ENCODE data around the gene NPDC1.
A peak's percentile ranks its signal among the peaks of the same experiment; 100 is the strongest.
"Not testable (repeated sequence)": the region's sequence is repeated elsewhere in the genome, so short reads cannot be mapped to it uniquely, and the experiment has no call there.

The NPDC1 gene

DNA sequence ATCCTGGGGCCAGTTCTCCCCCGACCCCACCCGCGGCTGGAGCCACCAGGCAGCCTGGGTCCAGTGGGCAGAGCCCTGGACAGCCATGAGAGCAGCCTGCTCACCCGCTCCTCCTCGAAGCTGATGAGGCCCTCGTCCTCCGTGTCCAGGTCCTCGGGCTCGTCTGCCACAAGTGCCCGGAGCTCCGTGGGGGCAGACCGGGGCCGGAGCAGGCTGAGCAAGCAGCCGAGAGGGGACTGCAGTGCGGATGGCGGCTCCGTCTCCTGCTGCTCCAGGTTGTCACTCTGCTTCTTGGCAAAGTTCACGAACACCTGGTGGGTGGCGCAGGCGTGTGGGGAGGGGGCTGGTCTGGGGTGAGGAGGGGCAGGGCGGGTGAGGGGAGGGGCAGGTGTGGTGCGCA lies 37.7 kb downstream of the NPDC1 start:
- peaks cover 5% of the 10 kb centered on the region for H3K36me3 ChIP-seq
- TF ChIP-seq, protein P1, sequence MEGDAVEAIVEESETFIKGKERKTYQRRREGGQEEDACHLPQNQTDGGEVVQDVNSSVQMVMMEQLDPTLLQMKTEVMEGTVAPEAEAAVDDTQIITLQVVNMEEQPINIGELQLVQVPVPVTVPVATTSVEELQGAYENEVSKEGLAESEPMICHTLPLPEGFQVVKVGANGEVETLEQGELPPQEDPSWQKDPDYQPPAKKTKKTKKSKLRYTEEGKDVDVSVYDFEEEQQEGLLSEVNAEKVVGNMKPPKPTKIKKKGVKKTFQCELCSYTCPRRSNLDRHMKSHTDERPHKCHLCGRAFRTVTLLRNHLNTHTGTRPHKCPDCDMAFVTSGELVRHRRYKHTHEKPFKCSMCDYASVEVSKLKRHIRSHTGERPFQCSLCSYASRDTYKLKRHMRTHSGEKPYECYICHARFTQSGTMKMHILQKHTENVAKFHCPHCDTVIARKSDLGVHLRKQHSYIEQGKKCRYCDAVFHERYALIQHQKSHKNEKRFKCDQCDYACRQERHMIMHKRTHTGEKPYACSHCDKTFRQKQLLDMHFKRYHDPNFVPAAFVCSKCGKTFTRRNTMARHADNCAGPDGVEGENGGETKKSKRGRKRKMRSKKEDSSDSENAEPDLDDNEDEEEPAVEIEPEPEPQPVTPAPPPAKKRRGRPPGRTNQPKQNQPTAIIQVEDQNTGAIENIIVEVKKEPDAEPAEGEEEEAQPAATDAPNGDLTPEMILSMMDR (IDR thresholded peaks at IDR 0.05; ENCODE audit: low read depth, low read length), result no peak
- H3K9me3 ChIP-seq, result no peaks in the 10 kb centered on the region
- no peaks in the 10 kb centered on the region for H3K4me1 ChIP-seq
- H3K27me3 ChIP-seq, result no peaks in the 10 kb centered on the region
- DNase-seq, result no peak
- H3K4me3 ChIP-seq (ENCODE audit: low read depth, low read length), result no peak overlapping the region

DNA sequence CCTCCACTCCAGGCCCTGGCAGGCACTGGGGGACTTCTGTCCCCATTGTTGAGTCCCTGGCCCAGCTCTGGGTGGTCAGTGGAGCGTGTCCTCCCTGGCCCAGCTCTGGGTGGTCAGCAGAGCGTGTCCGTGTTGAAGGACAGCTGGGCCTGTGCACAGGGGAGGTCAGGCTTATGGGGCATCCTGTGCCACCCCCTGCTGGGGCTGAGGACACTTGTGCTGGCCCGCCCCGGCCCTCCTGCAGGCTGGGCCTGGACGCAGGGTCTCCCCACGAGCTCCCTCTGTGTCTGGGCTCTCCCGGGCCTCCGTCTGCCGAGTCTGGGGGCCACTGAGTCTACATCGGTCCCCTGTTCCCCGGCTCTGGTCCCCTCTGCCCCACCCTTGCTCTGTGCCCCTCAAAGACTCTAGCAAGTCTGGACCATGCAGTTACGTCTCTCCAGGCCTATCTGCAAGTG lies 38.1 kb downstream of the NPDC1 start:
- Histone ChIP-seq H3K36me3 (peaks cover 5% of the 10 kb centered on the region), H3K9me3 (no peaks in the 10 kb centered on the region), H3K4me1 (no peaks in the 10 kb centered on the region), H3K4me3 (ENCODE audit: low read depth, low read length) (no peak overlapping the region), H3K27me3 (no peaks in the 10 kb centered on the region)
- TF ChIP-seq, protein P1 (IDR thresholded peaks at IDR 0.05; ENCODE audit: low read depth, low read length), result no peak
- DNase-seq, result no peak

DNA sequence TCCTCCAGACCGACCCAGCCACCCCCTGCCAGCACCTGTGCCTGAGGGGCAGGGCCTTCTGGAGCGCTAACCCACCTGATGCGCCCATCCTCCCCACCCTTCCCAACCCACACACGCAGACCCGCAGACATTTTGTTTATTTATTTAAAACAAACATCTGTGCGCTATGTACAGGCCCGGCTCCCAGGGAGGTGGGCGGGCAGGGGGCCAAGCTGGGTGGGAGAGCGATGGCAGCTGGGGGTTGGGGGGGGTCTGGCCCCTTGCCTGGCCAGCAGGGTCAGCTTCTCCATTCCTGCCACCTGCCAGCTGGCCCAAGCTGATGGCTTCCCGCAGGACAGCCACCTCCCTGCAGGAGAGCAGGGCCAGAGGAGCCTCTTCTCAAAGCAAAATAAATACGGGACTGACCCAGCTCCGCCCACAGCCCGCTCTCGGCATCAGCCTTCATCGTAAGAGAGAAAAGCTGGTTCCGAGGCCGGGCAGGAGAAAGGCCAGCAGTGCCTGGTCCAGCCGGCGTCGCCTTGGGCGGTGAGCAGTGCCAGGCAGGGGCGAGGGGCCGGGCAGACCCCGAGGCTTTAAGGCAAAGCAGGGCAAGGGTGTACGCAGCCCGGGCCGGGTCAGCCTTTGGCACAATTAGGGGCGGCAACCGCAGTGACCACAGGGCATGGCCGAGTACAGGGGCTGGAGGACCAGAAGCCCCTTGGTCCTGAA lies 38.7 kb downstream of the NPDC1 start:
- no peak for DNase-seq

DNA sequence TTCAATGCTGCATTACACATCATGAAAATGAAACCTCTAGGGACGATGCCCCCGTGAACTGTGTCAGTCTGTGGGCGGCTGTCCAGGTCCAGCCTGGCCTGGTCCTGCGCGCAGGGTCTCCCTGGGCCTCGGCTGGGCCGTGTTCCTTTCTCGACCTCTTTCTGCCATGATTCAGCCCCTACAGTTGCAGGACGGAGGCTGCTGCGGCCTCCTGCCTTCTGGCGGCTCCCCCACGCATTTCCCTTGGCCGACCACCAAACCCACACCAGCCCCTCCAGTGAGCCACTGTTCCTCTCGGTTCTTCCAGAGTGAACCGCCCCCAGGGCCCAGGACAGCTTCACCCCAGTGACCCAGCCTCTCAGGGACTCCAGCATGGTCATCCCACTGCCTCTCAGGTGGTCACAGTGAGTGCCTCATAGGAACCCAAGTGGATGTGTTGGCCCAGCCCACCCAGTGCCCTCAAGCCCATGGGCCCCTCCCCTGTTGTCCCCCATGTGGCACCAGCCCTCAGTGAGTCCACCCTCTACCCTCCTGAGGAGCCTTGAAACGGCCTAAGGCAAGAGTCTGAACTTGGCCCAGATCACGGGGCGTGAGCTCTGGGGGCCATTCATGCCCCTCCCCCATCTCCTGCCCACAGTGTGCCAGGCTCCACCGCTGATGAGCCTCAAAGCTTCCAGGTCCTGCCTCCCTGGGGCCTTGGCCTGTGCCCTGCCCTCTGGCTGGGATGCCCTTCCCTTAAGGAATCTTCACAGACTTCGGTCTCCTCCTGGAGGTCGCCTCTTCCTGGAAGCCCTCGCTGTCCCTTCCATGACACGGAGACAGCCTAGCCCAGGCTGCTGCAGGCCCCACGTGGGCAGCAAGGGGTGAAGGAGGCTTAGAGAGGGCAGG lies 39.6 kb downstream of the NPDC1 start:
- no peaks in the 10 kb centered on the region for H3K9me3 ChIP-seq
- no peaks in the 10 kb centered on the region for H3K27me3 ChIP-seq
- TF ChIP-seq, protein P1 (IDR thresholded peaks at IDR 0.05; ENCODE audit: low read depth, low read length), result no peak
- no peak for DNase-seq
- H3K4me1 ChIP-seq, result no peaks in the 10 kb centered on the region
- H3K36me3 ChIP-seq, result no peaks in the 10 kb centered on the region
- H3K4me3 ChIP-seq (ENCODE audit: low read depth, low read length), result no peak overlapping the region

More for the DNA sequence above, 38.7 kb downstream of the NPDC1 start:
- no peak overlapping the region for H3K4me3 ChIP-seq (ENCODE audit: low read depth, low read length)
- TF ChIP-seq, protein P1 (IDR thresholded peaks at IDR 0.05; ENCODE audit: low read depth, low read length), result no peak
- H3K4me1 ChIP-seq, result no peaks in the 10 kb centered on the region
- H3K36me3 ChIP-seq, result peaks cover under 1% of the 10 kb centered on the region
- H3K27me3 ChIP-seq, result no peaks in the 10 kb centered on the region
- no peaks in the 10 kb centered on the region for H3K9me3 ChIP-seq

GRCh38 chr9:137004285-137004684 lies 41.7 kb downstream of the NPDC1 start:
- DNase-seq, result peak; percentile 57
- H3K4me3 ChIP-seq (ENCODE audit: low read depth, low read length); H3K9me3 ChIP-seq; H3K27me3 ChIP-seq; H3K4me1 ChIP-seq; H3K36me3 ChIP-seq: not testable (repeated sequence)
- TF ChIP-seq, protein P1 (IDR thresholded peaks at IDR 0.05; ENCODE audit: low read depth, low read length), result peak; percentile 45

- TF ChIP-seq, protein P1 (IDR thresholded peaks at IDR 0.05; ENCODE audit: low read depth, low read length), result no peak
- Histone ChIP-seq H3K4me3 (ENCODE audit: low read depth, low read length) (no peak overlapping the region), H3K9me3 (no peaks in the 10 kb centered on the region), H3K4me1 (no peaks in the 10 kb centered on the region), H3K27me3 (no peaks in the 10 kb centered on the region), H3K36me3 (no peaks in the 10 kb centered on the region)
- no peak for DNase-seq
These were observed 43.3 kb downstream of the NPDC1 start for GRCh38 chr9:137002646-137003041.
